IPS-15b (cell line): ENCODE measurements around the gene TULP3.

Source experiments
- H3K27me3 ChIP-seq: one replicate; pipeline ENCODE4 v1.6.1; 2013; ENCODE audit warnings: low read length; ENCODE audit not compliant: control insufficient read depth, insufficient read depth
- H3K36me3 ChIP-seq: one replicate; pipeline ENCODE4 v1.6.1; 2013; ENCODE audit warnings: low read length; ENCODE audit not compliant: control insufficient read depth, insufficient read depth
- H3K4me1 ChIP-seq: one replicate; pipeline ENCODE4 v1.6.1; 2013; ENCODE audit warnings: mild to moderate bottlenecking, low read length; ENCODE audit not compliant: control insufficient read depth, insufficient read depth
- H3K4me3 ChIP-seq: one replicate; pipeline ENCODE4 v1.5.1; 2013; ENCODE audit warnings: low read depth, low read length
- H3K9ac ChIP-seq: one replicate; pipeline ENCODE4 v1.6.1; 2013; ENCODE audit warnings: low read depth, mild to moderate bottlenecking, low read length
- H3K9me3 ChIP-seq: one replicate; pipeline ENCODE4 v1.6.1; 2013; ENCODE audit warnings: mild to moderate bottlenecking, low read length; ENCODE audit not compliant: control insufficient read depth, insufficient read depth

TULP3 gene

GRCh38 chr12:2960996-2961616 is 70.4 kb downstream of the TULP3 start:
- Histone ChIP-seq H3K27me3 (peaks cover 7% of the 10 kb centered on the region), H3K4me1 (peaks cover 23% of the 10 kb centered on the region), H3K36me3 (no peaks in the 10 kb centered on the region), H3K9me3 (no peaks in the 10 kb centered on the region), H3K4me3 (peak overlapping the region; percentile 77), H3K9ac (peak overlapping the region; percentile 38)

- Histone ChIP-seq H3K27me3 (peaks cover 7% of the 10 kb centered on the region), H3K9ac (no peak overlapping the region), H3K4me3 (peak overlapping the region; percentile 77), H3K36me3 (no peaks in the 10 kb centered on the region), H3K4me1 (peaks cover 23% of the 10 kb centered on the region), H3K9me3 (no peaks in the 10 kb centered on the region)
Observed at GRCh38 chr12:2961705-2962104, 71.0 kb downstream of the TULP3 start.

GRCh38 chr12:2963154-2963759 is 72.6 kb downstream of the TULP3 start:
- H3K4me1 ChIP-seq, result peaks cover 18% of the 10 kb centered on the region
- no peaks in the 10 kb centered on the region for H3K36me3 ChIP-seq
- no peaks in the 10 kb centered on the region for H3K9me3 ChIP-seq
- peak overlapping the region; percentile 79 for H3K9ac ChIP-seq
- peak overlapping the region; percentile 53 for H3K4me3 ChIP-seq
- peaks cover 7% of the 10 kb centered on the region for H3K27me3 ChIP-seq

- H3K9ac ChIP-seq, result peak overlapping the region; percentile 79
- peaks cover 18% of the 10 kb centered on the region for H3K4me1 ChIP-seq
- H3K27me3 ChIP-seq, result peaks cover 7% of the 10 kb centered on the region
- peak overlapping the region; percentile 53 for H3K4me3 ChIP-seq
- no peaks in the 10 kb centered on the region for H3K9me3 ChIP-seq
- no peaks in the 10 kb centered on the region for H3K36me3 ChIP-seq
Observed at GRCh38 chr12:2963760-2964292, 73.1 kb downstream of the TULP3 start.

- peaks cover 14% of the 10 kb centered on the region for H3K4me1 ChIP-seq
Observed at GRCh38 chr12:2967651-2968050, 77.0 kb downstream of the TULP3 start.

GRCh38 chr12:2970744-2971143 is 80.1 kb downstream of the TULP3 start:
- no peak overlapping the region for H3K9ac ChIP-seq
- no peak overlapping the region for H3K4me3 ChIP-seq
- H3K4me1 ChIP-seq, result no peaks in the 10 kb centered on the region
- H3K27me3 ChIP-seq, result no peaks in the 10 kb centered on the region
- no peaks in the 10 kb centered on the region for H3K9me3 ChIP-seq
- H3K36me3 ChIP-seq, result peaks cover 9% of the 10 kb centered on the region

More at GRCh38 chr12:2967651-2968050, 77.0 kb downstream of the TULP3 start:
- peaks cover 9% of the 10 kb centered on the region for H3K36me3 ChIP-seq
- H3K9ac ChIP-seq, result no peak overlapping the region
- no peaks in the 10 kb centered on the region for H3K9me3 ChIP-seq
- H3K4me3 ChIP-seq, result no peak overlapping the region
- no peaks in the 10 kb centered on the region for H3K27me3 ChIP-seq

- H3K36me3 ChIP-seq, result peaks cover 9% of the 10 kb centered on the region
- H3K4me1 ChIP-seq, result peaks cover 3% of the 10 kb centered on the region
- no peaks in the 10 kb centered on the region for H3K9me3 ChIP-seq
- H3K4me3 ChIP-seq, result no peak overlapping the region
- no peaks in the 10 kb centered on the region for H3K27me3 ChIP-seq
- no peak overlapping the region for H3K9ac ChIP-seq
Observed at GRCh38 chr12:2973566-2973965, 82.9 kb downstream of the TULP3 start.

GRCh38 chr12:2974560-2974971 is 83.9 kb downstream of the TULP3 start:
- H3K27me3 ChIP-seq, result no peaks in the 10 kb centered on the region
- H3K4me1 ChIP-seq, result peaks cover 3% of the 10 kb centered on the region
- H3K4me3 ChIP-seq, result no peak overlapping the region
- no peak overlapping the region for H3K9ac ChIP-seq
- no peaks in the 10 kb centered on the region for H3K9me3 ChIP-seq
- H3K36me3 ChIP-seq, result peaks cover 14% of the 10 kb centered on the region

GRCh38 chr12:2976581-2976996 is 85.9 kb downstream of the TULP3 start:
- H3K9ac ChIP-seq, result no peak overlapping the region
- peaks cover 3% of the 10 kb centered on the region for H3K4me1 ChIP-seq
- H3K36me3 ChIP-seq, result peaks cover 19% of the 10 kb centered on the region
- no peaks in the 10 kb centered on the region for H3K27me3 ChIP-seq
- H3K4me3 ChIP-seq, result no peak overlapping the region
- H3K9me3 ChIP-seq, result no peaks in the 10 kb centered on the region

- Histone ChIP-seq H3K9me3 (no peaks in the 10 kb centered on the region), H3K36me3 (peaks cover 21% of the 10 kb centered on the region)
Observed at GRCh38 chr12:2977776-2978175, 87.1 kb downstream of the TULP3 start.

GRCh38 chr12:2979806-2980205 is 89.1 kb downstream of the TULP3 start:
- no peak overlapping the region for H3K9ac ChIP-seq
- H3K36me3 ChIP-seq, result peaks cover 25% of the 10 kb centered on the region

More at GRCh38 chr12:2977776-2978175, 87.1 kb downstream of the TULP3 start:
- Histone ChIP-seq H3K27me3 (no peaks in the 10 kb centered on the region), H3K4me1 (peaks cover 3% of the 10 kb centered on the region), H3K4me3 (no peak overlapping the region), H3K9ac (no peak overlapping the region)

GRCh38 chr12:2980630-2981029 is 89.9 kb downstream of the TULP3 start:
- H3K4me1 ChIP-seq, result peaks cover 3% of the 10 kb centered on the region
- no peak overlapping the region for H3K9ac ChIP-seq
- peaks cover 25% of the 10 kb centered on the region for H3K36me3 ChIP-seq
- H3K4me3 ChIP-seq, result no peak overlapping the region
- H3K27me3 ChIP-seq, result no peaks in the 10 kb centered on the region
- no peaks in the 10 kb centered on the region for H3K9me3 ChIP-seq

More at GRCh38 chr12:2979806-2980205, 89.1 kb downstream of the TULP3 start:
- Histone ChIP-seq H3K4me3 (no peak overlapping the region), H3K9me3 (no peaks in the 10 kb centered on the region), H3K27me3 (no peaks in the 10 kb centered on the region), H3K4me1 (peaks cover 3% of the 10 kb centered on the region)
